H1 (cell line): Measurements from ENCODE around the gene SOS1. TPM values are rescaled to one million over a fixed set of nuclear protein-coding genes. Genes with fewer than 3 reads are reported as not detected.

Experiments used
- CTCF ChIA-PET: fragments of 300-600 bp; sonication (Branson Sonifier 250); formaldehyde crosslinking; loops from one replicate; lab custom pipeline; 2021; ENCODE audit not compliant: partially characterized antibody; lab: Charles Lee
- POLR2A ChIA-PET: fragments of 300-600 bp; sonication (Branson Sonifier 250); formaldehyde crosslinking; loops from one replicate; lab custom pipeline; 2021; ENCODE audit warnings: inconsistent platforms; ENCODE audit not compliant: partially characterized antibody; lab: Charles Lee
- DNase-seq, 2 experiments: peaks; one replicate each; pipeline versions ENCODE4 v3.0.0 to v3.0.0-alpha.2; 2010 to 2022; ENCODE audit warnings: low spot score in 2 of 2, low read depth in 1 of 2, mixed read lengths in 1 of 2
- FAIRE-seq: peaks from 2 replicates; lab custom pipeline; 2011; peaks lifted over from hg19 to GRCh38; lab: Jason Lieb, UNC
- H2AFZ ChIP-seq: 2 replicates; pipeline ENCODE4 v1.8.1; 2012; ENCODE audit warnings: low read length, inconsistent platforms
- H2AK5ac ChIP-seq: 2 replicates; pipeline ENCODE4 v1.6.1; 2013; ENCODE audit warnings: low read depth, low read length
- H2BK120ac ChIP-seq: replicated peaks from 2 replicates; pipeline ENCODE3; 2013; ENCODE audit warnings: low read depth, low read length, inconsistent platforms
- H2BK12ac ChIP-seq: 2 replicates; pipeline ENCODE4 v1.6.1; 2013; ENCODE audit warnings: low read depth, low read length
- H2BK15ac ChIP-seq: 2 replicates; pipeline ENCODE4 v1.6.1; 2013; ENCODE audit warnings: low read length
- H2BK20ac ChIP-seq: 2 replicates; pipeline ENCODE4 v1.6.1; 2013; ENCODE audit warnings: low read length
- H2BK5ac ChIP-seq: 2 replicates; pipeline ENCODE4 v1.6.1; 2013; ENCODE audit warnings: low read depth, low read length
- H3K14ac ChIP-seq: 2 replicates; pipeline ENCODE4 v1.6.1; 2013; ENCODE audit warnings: inconsistent platforms; ENCODE audit not compliant: insufficient read length
- H3K18ac ChIP-seq: 2 replicates; pipeline ENCODE4 v1.6.1; 2013; ENCODE audit warnings: low read length; ENCODE audit errors: extremely low read depth
- H3K23ac ChIP-seq: 2 replicates; pipeline ENCODE4 v1.6.1; 2013; ENCODE audit warnings: inconsistent platforms; ENCODE audit not compliant: insufficient read length
- H3K23me2 ChIP-seq: 2 replicates; pipeline ENCODE4 v1.6.1; 2013; ENCODE audit warnings: low read depth, low read length
- H3K27ac ChIP-seq: 2 replicates; pipeline ENCODE4 v1.6.1; 2011; ENCODE audit warnings: low read depth, low read length, inconsistent platforms
- H3K27me3 ChIP-seq, 4 experiments: replicated peaks in 1 of 4; 1 replicate in 1 of 4; 2 replicates in 3 of 4; pipeline versions ENCODE4 v1.6.1 to v1.8.1; 2011 to 2013; ENCODE audit warnings: low read length in 3 of 4, mild to moderate bottlenecking in 3 of 4, inconsistent platforms in 2 of 4, mixed read lengths in 2 of 4, moderate library complexity in 1 of 4; ENCODE audit not compliant: control insufficient read depth in 3 of 4, insufficient read depth in 3 of 4; ENCODE audit errors: extremely low read depth in 1 of 4
- H3K36me3 ChIP-seq, 4 experiments: 2 replicates each; pipeline versions ENCODE4 v1.6.1 to v1.8.1; 2011 to 2013; ENCODE audit warnings: mild to moderate bottlenecking in 4 of 4, low read length in 3 of 4, moderate library complexity in 2 of 4, control low read depth in 1 of 4, inconsistent platforms in 1 of 4; ENCODE audit not compliant: insufficient read depth in 4 of 4, control insufficient read depth in 2 of 4
- H3K4ac ChIP-seq: replicated peaks from 2 replicates; pipeline ENCODE3; 2013; ENCODE audit warnings: low read length, low read depth, mixed read lengths, inconsistent platforms; ENCODE audit not compliant: insufficient read length
- H3K4me1 ChIP-seq, 4 experiments: replicated peaks in 1 of 4; 1 replicate in 1 of 4; 2 replicates in 3 of 4; pipeline versions ENCODE4 v1.6.1 to v1.8.1; 2011 to 2013; ENCODE audit warnings: low read length in 3 of 4, inconsistent platforms in 2 of 4, mixed read lengths in 1 of 4; ENCODE audit not compliant: insufficient read depth in 4 of 4, control insufficient read depth in 3 of 4
- H3K4me2 ChIP-seq, 2 experiments: 2 replicates each; pipeline versions ENCODE4 v1.6.1 to v1.8.1; 2011 to 2013; ENCODE audit warnings: low read depth in 2 of 2, low read length in 2 of 2, control low read depth in 1 of 2, inconsistent platforms in 1 of 2, mild to moderate bottlenecking in 1 of 2; ENCODE audit not compliant: insufficient read depth in 1 of 2
- H3K4me3 ChIP-seq, 4 experiments: fragments of 200-600, 300-600 bp in 1 of 4; sonication (generic), shearing (Covaris generic), sonication (Bioruptor Twin) in 1 of 4; 2 replicates each; pipeline versions ENCODE4 v1.5.1 to v1.8.1; 2011 to 2016; ENCODE audit warnings: low read length in 4 of 4, low read depth in 3 of 4, control low read depth in 2 of 4, inconsistent platforms in 2 of 4, mild to moderate bottlenecking in 2 of 4, mixed read lengths in 1 of 4, moderate library complexity in 1 of 4; ENCODE audit not compliant: insufficient read depth in 2 of 4; ENCODE audit errors: extremely low read depth in 1 of 4
- H3K56ac ChIP-seq: replicated peaks from 2 replicates; pipeline ENCODE3; 2013; ENCODE audit warnings: low read depth, mild to moderate bottlenecking, mixed read lengths, low read length, inconsistent platforms; ENCODE audit not compliant: insufficient read length
- H3K79me1 ChIP-seq: 2 replicates; pipeline ENCODE4 v1.6.1; 2013; ENCODE audit warnings: low read depth, low read length, control low read depth
- H3K79me2 ChIP-seq, 2 experiments: 2 replicates each; pipeline versions ENCODE4 v1.6.1 to v1.8.1; 2012 to 2013; ENCODE audit warnings: low read length in 2 of 2, mild to moderate bottlenecking in 2 of 2, inconsistent platforms in 1 of 2; ENCODE audit not compliant: insufficient read depth in 2 of 2, control insufficient read depth in 1 of 2
- H3K9ac ChIP-seq, 4 experiments: replicated peaks in 1 of 4; 1 replicate in 1 of 4; 2 replicates in 3 of 4; pipeline versions ENCODE4 v1.6.1 to v1.8.1; 2011 to 2013; ENCODE audit warnings: low read depth in 3 of 4, low read length in 3 of 4, control low read depth in 2 of 4, mild to moderate bottlenecking in 2 of 4, moderate library complexity in 2 of 4, inconsistent platforms in 1 of 4; ENCODE audit errors: extremely low read depth in 1 of 4
- H3K9me3 ChIP-seq, 2 experiments: 2 replicates each; pipeline versions ENCODE4 v1.6.1 to v1.8.1; 2012 to 2013; ENCODE audit warnings: mild to moderate bottlenecking in 2 of 2, moderate library complexity in 2 of 2, control low read depth in 1 of 2, inconsistent platforms in 1 of 2, low read depth in 1 of 2, low read length in 1 of 2, mixed read lengths in 1 of 2; ENCODE audit not compliant: insufficient read depth in 2 of 2
- H4K20me1 ChIP-seq, 2 experiments: replicated peaks in 1 of 2; 2 replicates each; pipeline versions ENCODE3 to v1.8.1; 2011 to 2013; ENCODE audit warnings: inconsistent platforms in 2 of 2, low read length in 2 of 2, mild to moderate bottlenecking in 1 of 2; ENCODE audit not compliant: insufficient read depth in 2 of 2, control insufficient read depth in 1 of 2
- H4K5ac ChIP-seq: 2 replicates; pipeline ENCODE4 v1.6.1; 2013; ENCODE audit warnings: low read length, low read depth, mixed read lengths, inconsistent platforms; ENCODE audit not compliant: insufficient read length
- H4K8ac ChIP-seq: 2 replicates; pipeline ENCODE4 v1.8.0; 2013; ENCODE audit warnings: mild to moderate bottlenecking, moderate library complexity, low read length, inconsistent platforms; ENCODE audit not compliant: insufficient read depth; ENCODE audit errors: extremely low read depth
- H4K91ac ChIP-seq: replicated peaks from 2 replicates; pipeline ENCODE3; 2013; ENCODE audit warnings: low read length, mixed read lengths, inconsistent platforms; ENCODE audit not compliant: insufficient read length
- SP2 ChIP-seq: IDR thresholded peaks from 2 replicates; pipeline ENCODE4 v1.6.1; 2012; ENCODE audit warnings: mild to moderate bottlenecking, low read length, inconsistent platforms
- WGBS, 2 experiments: shearing (Covaris generic) in 1 of 2; methylation state at CpG; one replicate each; pipeline versions ENCODE4 v1.1.6 to v1.1.7; 2013 to 2015; ENCODE audit warnings: low lambda C conversion rate in 2 of 2, mixed read lengths in 2 of 2, inconsistent platforms in 1 of 2, low coverage in 1 of 2, missing lambda C conversion rate in 1 of 2; ENCODE audit not compliant: insufficient replicate concordance in 2 of 2, insufficient coverage in 1 of 2, insufficient read length in 1 of 2; ENCODE audit errors: extremely low coverage in 1 of 2, missing lambda C conversion rate in 1 of 2; 5-methylcytosine and 5-hydroxymethylcytosine counted together
- polyA plus RNA-seq, 7 experiments: library from polyadenylated mRNA; depleted of rRNA in 3 of 7; stranded (reverse) in 5 of 7; unstranded in 2 of 7; fragments of >200 nt in 5 of 7; fragments of 200-250 nt in 2 of 7; gene quantifications; 1 replicate in 5 of 7; 2 replicates in 1 of 7; 4 replicates in 1 of 7; pipeline versions ENCODE4 v1.2.1 to v1.2.3, GENCODE V29; 2011 to 2013; ENCODE audit warnings: missing spikeins in 2 of 7, mixed read lengths in 2 of 7
- total RNA-seq: library from RNA; stranded (reverse); fragmentation: NEBNext Ultra II Directional; extraction: Animal tissue kit (Norgen Biotek cat#: 25700); gene quantifications from 2 replicates; pipeline ENCODE4 v1.2.1, GENCODE V29; 2021

The SOS1 gene
- total and polyA plus RNA-seq, 2 of the 8 experiments (the other 6 are each of a cell fraction or from before 2014, with no cell fraction given): 25.7 to 27.0 TPM

GRCh38 chr2:39015424-39015823 lies 105.4 kb downstream of the SOS1 start:
- no peak overlapping the region for H3K56ac ChIP-seq
- no peak overlapping the region for H2BK15ac ChIP-seq
- no peak overlapping the region for H3K9ac ChIP-seq
- H4K20me1 ChIP-seq: no peaks in the 10 kb centered on the region
- no peak for TF ChIP-seq SP2
- TF ChIP-seq, all 59 proteins: peak for 0
- Histone ChIP-seq H3K9me3 (no peaks in the 10 kb centered on the region), H3K79me2 (no peaks in the 10 kb centered on the region), H2BK12ac (no peak overlapping the region), H3K14ac (no peak overlapping the region), H3K27ac (no peak overlapping the region), H3K36me3 (peaks cover 0 to 18% (median 3%) of the 10 kb centered on the region in 4 experiments; a peak in 3 of 8 replicates), H2BK120ac (no peak overlapping the region), H2AFZ (no peak overlapping the region), H4K8ac (no peak overlapping the region), H3K27me3 (no peaks in the 10 kb centered on the region), H3K23me2 (no peaks in the 10 kb centered on the region), H3K4me2 (no peak overlapping the region), H3K18ac (no peak overlapping the region), H4K91ac (no peak overlapping the region), H3K23ac (no peak overlapping the region), H2BK20ac (no peak overlapping the region), H3K4me3 (no peak overlapping the region), H3K4me1 (peaks cover 0 to 4% (median under 1%) of the 10 kb centered on the region in 4 experiments; a peak in 2 of 7 replicates), H3K79me1 (no peaks in the 10 kb centered on the region), H2BK5ac (no peak overlapping the region), H2AK5ac (no peak overlapping the region), H4K5ac (no peak overlapping the region), H3K4ac (no peak overlapping the region)
- FAIRE-seq (peak; percentile 19), DNase-seq (no peak)
- WGBS, 2 experiments: 80% methylated on average over 1 of the region's 1 CpG; no CpG with 5 or more reads in 1 of the 2 experiments
- POLR2A ChIA-PET: interaction anchor here (1.1 kb wide), 1 partner anchor 264 kb away, joined by 4 read pairs; the partner anchor contains the start of gene SRSF7
- CTCF ChIA-PET: interaction anchor here (1.0 kb wide), 1 partner anchor 23 kb away, joined by 3 read pairs; no protein-coding TSS in a partner anchor
